IMR-90 (cell line): Measurements from ENCODE around the gene XRN1.

Experiments
- CEBPB ChIP-seq: IDR thresholded peaks from 2 replicates; pipeline ENCODE4 v1.6.1; 2012; ENCODE audit warnings: low read depth, low read length, improper control_type of control experiment
- FOS ChIP-seq: fragments of 150-350 bp; IDR thresholded peaks from 2 replicates; pipeline ENCODE4 v1.6.1; 2016; ENCODE audit warnings: low read depth, low read length
- MAFK ChIP-seq: IDR thresholded peaks from 2 replicates; pipeline ENCODE4 v1.6.1; 2012; ENCODE audit warnings: low read depth, low read length, improper control_type of control experiment
- MAZ ChIP-seq: IDR thresholded peaks from 2 replicates; pipeline ENCODE4 v1.6.1; 2012; ENCODE audit warnings: low read depth, mild to moderate bottlenecking, low read length, improper control_type of control experiment, moderate library complexity, borderline replicate concordance
- MXI1 ChIP-seq: IDR thresholded peaks from 2 replicates; pipeline ENCODE4 v1.6.1; 2012; ENCODE audit warnings: low read depth, mild to moderate bottlenecking, low read length, moderate library complexity, borderline replicate concordance
- POLR2A ChIP-seq: IDR thresholded peaks from 2 replicates; pipeline ENCODE4 v1.6.1; 2012; ENCODE audit warnings: mild to moderate bottlenecking, low read depth, low read length
- RAD21 ChIP-seq: IDR thresholded peaks from 2 replicates; pipeline ENCODE4 v1.6.1; 2012; ENCODE audit warnings: low read length, improper control_type of control experiment
- RCOR1 ChIP-seq: IDR thresholded peaks from 2 replicates; pipeline ENCODE4 v1.6.1; 2012; ENCODE audit warnings: mild to moderate bottlenecking, low read length, improper control_type of control experiment; ENCODE audit not compliant: insufficient replicate concordance
- RFX5 ChIP-seq: IDR thresholded peaks from 2 replicates; pipeline ENCODE4 v1.8.0; 2012; ENCODE audit warnings: low read depth, mild to moderate bottlenecking, low read length, moderate library complexity
- TF ChIP-seq, protein P1 (sequence below): conservative IDR thresholded peaks from 2 replicates; pipeline ENCODE4 v1.5.1; 2012; ENCODE audit warnings: mild to moderate bottlenecking, low read depth, low read length, improper control_type of control experiment
- TF ChIP-seq, protein P2 (sequence below): fragments of 150-350 bp; IDR thresholded peaks from 2 replicates; pipeline ENCODE4 v1.6.1; 2017; ENCODE audit warnings: mild to moderate bottlenecking, antibody characterized with exemption, low read length, low read depth

DNA sequence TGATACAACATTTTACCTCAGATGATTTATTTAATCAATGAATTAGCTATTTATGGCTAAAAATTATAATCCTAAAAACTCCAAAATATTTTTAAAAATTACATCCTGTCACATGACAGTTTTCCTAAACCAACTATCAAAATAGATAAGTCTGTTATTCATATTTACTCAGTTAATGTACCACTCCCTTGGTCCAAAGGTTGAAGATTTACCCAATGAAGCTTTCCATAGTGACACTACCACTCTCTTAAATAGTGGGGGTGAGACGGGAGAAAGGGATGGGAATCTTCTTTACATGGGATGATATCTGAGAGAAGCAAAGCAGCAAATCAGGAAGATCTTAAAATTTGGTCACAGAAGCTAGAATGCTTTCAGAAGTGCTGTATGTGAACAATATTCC lies 30.5 kb downstream of the XRN1 start:
- TF ChIP-seq, protein P1, sequence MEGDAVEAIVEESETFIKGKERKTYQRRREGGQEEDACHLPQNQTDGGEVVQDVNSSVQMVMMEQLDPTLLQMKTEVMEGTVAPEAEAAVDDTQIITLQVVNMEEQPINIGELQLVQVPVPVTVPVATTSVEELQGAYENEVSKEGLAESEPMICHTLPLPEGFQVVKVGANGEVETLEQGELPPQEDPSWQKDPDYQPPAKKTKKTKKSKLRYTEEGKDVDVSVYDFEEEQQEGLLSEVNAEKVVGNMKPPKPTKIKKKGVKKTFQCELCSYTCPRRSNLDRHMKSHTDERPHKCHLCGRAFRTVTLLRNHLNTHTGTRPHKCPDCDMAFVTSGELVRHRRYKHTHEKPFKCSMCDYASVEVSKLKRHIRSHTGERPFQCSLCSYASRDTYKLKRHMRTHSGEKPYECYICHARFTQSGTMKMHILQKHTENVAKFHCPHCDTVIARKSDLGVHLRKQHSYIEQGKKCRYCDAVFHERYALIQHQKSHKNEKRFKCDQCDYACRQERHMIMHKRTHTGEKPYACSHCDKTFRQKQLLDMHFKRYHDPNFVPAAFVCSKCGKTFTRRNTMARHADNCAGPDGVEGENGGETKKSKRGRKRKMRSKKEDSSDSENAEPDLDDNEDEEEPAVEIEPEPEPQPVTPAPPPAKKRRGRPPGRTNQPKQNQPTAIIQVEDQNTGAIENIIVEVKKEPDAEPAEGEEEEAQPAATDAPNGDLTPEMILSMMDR, result no peak
- no peak for TF ChIP-seq POLR2A
- no peak for TF ChIP-seq CEBPB
- no peak for TF ChIP-seq MXI1
- TF ChIP-seq RFX5, result no peak
- TF ChIP-seq RAD21, result no peak
- TF ChIP-seq RCOR1, result no peak
- no peak for TF ChIP-seq FOS
- TF ChIP-seq MAZ, result no peak
- TF ChIP-seq MAFK, result no peak
- TF ChIP-seq, protein P2, sequence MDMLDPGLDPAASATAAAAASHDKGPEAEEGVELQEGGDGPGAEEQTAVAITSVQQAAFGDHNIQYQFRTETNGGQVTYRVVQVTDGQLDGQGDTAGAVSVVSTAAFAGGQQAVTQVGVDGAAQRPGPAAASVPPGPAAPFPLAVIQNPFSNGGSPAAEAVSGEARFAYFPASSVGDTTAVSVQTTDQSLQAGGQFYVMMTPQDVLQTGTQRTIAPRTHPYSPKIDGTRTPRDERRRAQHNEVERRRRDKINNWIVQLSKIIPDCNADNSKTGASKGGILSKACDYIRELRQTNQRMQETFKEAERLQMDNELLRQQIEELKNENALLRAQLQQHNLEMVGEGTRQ, result no peak
